MM.1S (cell line): ENCODE measurements around the gene FRY.

Source experiments
- DNase-seq: peaks from one replicate; pipeline ENCODE4 v3.0.0-alpha.2; 2015
- H2AFZ ChIP-seq: fragments of 300-600 bp; sonication (generic); 2 replicates; pipeline ENCODE4 v1.6.0; 2016; ENCODE audit warnings: antibody characterized with exemption, low read length
- H3F3A ChIP-seq: fragments of 300-600 bp; sonication (generic); 2 replicates; pipeline ENCODE4 v1.6.1; 2016; ENCODE audit warnings: mild to moderate bottlenecking, antibody characterized with exemption, low read length, moderate library complexity, mixed read lengths; ENCODE audit not compliant: insufficient read depth
- H3K27ac ChIP-seq: fragments of 300-600 bp; sonication (generic); 2 replicates; pipeline ENCODE4 v1.5.1; 2016; ENCODE audit warnings: mild to moderate bottlenecking, low read length
- H3K27me3 ChIP-seq: fragments of 300-600 bp; sonication (generic); replicated peaks from 2 replicates; pipeline ENCODE4 v1.6.0; 2016; ENCODE audit warnings: low read length; ENCODE audit not compliant: insufficient read depth
- H3K36me3 ChIP-seq: fragments of 300-600 bp; sonication (generic); replicated peaks from 2 replicates; pipeline ENCODE4 v1.6.1; 2016; ENCODE audit warnings: mild to moderate bottlenecking, low read length, mixed read lengths; ENCODE audit not compliant: insufficient read depth
- H3K4me1 ChIP-seq: fragments of 300-600 bp; sonication (generic); 2 replicates; pipeline ENCODE4 v1.6.1; 2016; ENCODE audit warnings: low read length, mixed read lengths
- H3K4me2 ChIP-seq: fragments of 300-600 bp; sonication (generic); 2 replicates; pipeline ENCODE4 v1.6.0; 2016; ENCODE audit warnings: low read depth, low read length
- H3K4me3 ChIP-seq: fragments of 300-600 bp; sonication (generic); 2 replicates; pipeline ENCODE4 v1.5.1; 2016; ENCODE audit warnings: low read length, mixed read lengths
- H3K79me2 ChIP-seq: fragments of 300-600 bp; sonication (generic); 2 replicates; pipeline ENCODE4 v1.6.1; 2016; ENCODE audit warnings: mixed run types, low read length, mixed read lengths
- H3K9ac ChIP-seq: fragments of 300-600 bp; sonication (generic); 2 replicates; pipeline ENCODE4 v1.6.1; 2016; ENCODE audit warnings: low read length, mixed read lengths
- H3K9me2 ChIP-seq: fragments of 300-600 bp; sonication (generic); replicated peaks from 2 replicates; pipeline ENCODE4 v1.6.1; 2016; ENCODE audit warnings: mild to moderate bottlenecking, low read length, mixed read lengths; ENCODE audit not compliant: insufficient read depth
- H3K9me3 ChIP-seq: fragments of 300-600 bp; sonication (generic); replicated peaks from 2 replicates; pipeline ENCODE4 v1.6.1; 2016; ENCODE audit warnings: mild to moderate bottlenecking, low read length, mixed read lengths; ENCODE audit not compliant: insufficient read depth
- H4K20me1 ChIP-seq: fragments of 300-600 bp; sonication (generic); 2 replicates; pipeline ENCODE4 v1.6.1; 2016; ENCODE audit warnings: mild to moderate bottlenecking, low read length, moderate library complexity, mixed read lengths; ENCODE audit not compliant: insufficient read depth
- CTCF ChIP-seq: fragments of 300-600 bp; sonication (generic); IDR thresholded peaks from 2 replicates; pipeline ENCODE4 v1.5.1; 2016; ENCODE audit warnings: antibody characterized with exemption, low read length, mixed read lengths
- EZH2 ChIP-seq: fragments of 300-600 bp; sonication (generic); optimal IDR thresholded peaks from 2 replicates; pipeline ENCODE3; 2017; ENCODE audit warnings: low read depth, mild to moderate bottlenecking, antibody characterized with exemption, low read length, mixed read lengths
- EZH2phosphoT487 ChIP-seq: fragments of 300-600 bp; sonication (generic); IDR thresholded peaks from 2 replicates; pipeline ENCODE4 v1.6.1; 2018; ENCODE audit warnings: antibody characterized with exemption, low read length

Gene FRY

GRCh38 chr13:32008518-32009175 lies 22.9 kb upstream of the FRY start:
- no peaks in the 10 kb centered on the region for H3K4me1 ChIP-seq
- no peak overlapping the region for H3K9ac ChIP-seq
- H4K20me1 ChIP-seq, result no peaks in the 10 kb centered on the region
- no peak overlapping the region for H3K27ac ChIP-seq
- no peak for DNase-seq
- no peaks in the 10 kb centered on the region for H3F3A ChIP-seq
- no peaks in the 10 kb centered on the region for H3K36me3 ChIP-seq
- H3K9me3 ChIP-seq, result no peaks in the 10 kb centered on the region
- no peak overlapping the region for H3K4me3 ChIP-seq
- TF ChIP-seq EZH2phosphoT487, result no peak
- TF ChIP-seq EZH2, result no peak
- no peak for TF ChIP-seq CTCF
- no peak overlapping the region for H3K4me2 ChIP-seq
- H3K27me3 ChIP-seq, result no peaks in the 10 kb centered on the region
- no peaks in the 10 kb centered on the region for H3K9me2 ChIP-seq
- no peak overlapping the region for H2AFZ ChIP-seq
- no peaks in the 10 kb centered on the region for H3K79me2 ChIP-seq

- Histone ChIP-seq H3K27me3 (no peaks in the 10 kb centered on the region), H3K9ac (no peak overlapping the region), H3F3A (no peaks in the 10 kb centered on the region), H3K4me3 (no peak overlapping the region), H3K9me2 (no peaks in the 10 kb centered on the region), H3K79me2 (no peaks in the 10 kb centered on the region), H3K4me2 (no peak overlapping the region), H3K9me3 (no peaks in the 10 kb centered on the region), H2AFZ (no peak overlapping the region), H4K20me1 (no peaks in the 10 kb centered on the region), H3K36me3 (no peaks in the 10 kb centered on the region), H3K4me1 (no peaks in the 10 kb centered on the region), H3K27ac (no peak overlapping the region)
- DNase-seq, result no peak
- TF ChIP-seq CTCF (no peak), EZH2 (no peak), EZH2phosphoT487 (no peak)
Measured at GRCh38 chr13:32009362-32009761, 22.2 kb upstream of the FRY start.

GRCh38 chr13:32010136-32010535 lies 21.4 kb upstream of the FRY start:
- no peaks in the 10 kb centered on the region for H3K27me3 ChIP-seq
- H3F3A ChIP-seq, result no peaks in the 10 kb centered on the region
- H3K4me3 ChIP-seq, result no peak overlapping the region
- DNase-seq, result no peak
- no peaks in the 10 kb centered on the region for H4K20me1 ChIP-seq
- H3K36me3 ChIP-seq, result no peaks in the 10 kb centered on the region
- H3K9ac ChIP-seq, result no peak overlapping the region
- TF ChIP-seq CTCF, result no peak
- TF ChIP-seq EZH2, result no peak
- no peak for TF ChIP-seq EZH2phosphoT487
- no peaks in the 10 kb centered on the region for H3K4me1 ChIP-seq
- no peaks in the 10 kb centered on the region for H3K79me2 ChIP-seq
- no peak overlapping the region for H3K4me2 ChIP-seq
- no peak overlapping the region for H2AFZ ChIP-seq
- H3K9me2 ChIP-seq, result no peaks in the 10 kb centered on the region
- no peaks in the 10 kb centered on the region for H3K9me3 ChIP-seq
- H3K27ac ChIP-seq, result no peak overlapping the region
